CD14-positive monocyte (primary cell): ENCODE measurements around the gene KCNS1. TPM values are rescaled to one million over a fixed set of nuclear protein-coding genes. Genes with fewer than 3 reads are reported as not detected.

ENCODE experiments used
- DNase-seq, 3 donors: peaks; one replicate each; pipeline ENCODE4 v3.0.0-alpha.2; 2011 to 2022
- H2AFZ ChIP-seq: 2 replicates; pipeline ENCODE4 v1.6.0; 2012; ENCODE audit warnings: mild to moderate bottlenecking, low read depth, low read length, inconsistent platforms; ENCODE audit not compliant: insufficient read depth, poor library complexity, severe bottlenecking
- H3K27ac ChIP-seq, 2 donors: 1 replicate in 1 of 2; 2 replicates in 1 of 2; pipeline ENCODE4 v1.5.1; 2012 to 2013; ENCODE audit warnings: low read length in 2 of 2, control low read depth in 1 of 2, inconsistent platforms in 1 of 2, low read depth in 1 of 2, mild to moderate bottlenecking in 1 of 2
- H3K27me3 ChIP-seq, 2 donors: one replicate each; pipeline versions ENCODE4 v1.6.0 to v1.6.1; 2011 to 2013; ENCODE audit warnings: low read length in 2 of 2; ENCODE audit not compliant: control insufficient read depth in 2 of 2, insufficient read depth in 2 of 2
- H3K36me3 ChIP-seq, 2 donors: replicated peaks in 1 of 2; 1 replicate in 1 of 2; 2 replicates in 1 of 2; pipeline versions ENCODE4 v1.5.1 to v1.6.1; 2012 to 2013; ENCODE audit warnings: low read length in 2 of 2, control low read depth in 1 of 2, inconsistent platforms in 1 of 2, mild to moderate bottlenecking in 1 of 2; ENCODE audit not compliant: insufficient read depth in 2 of 2, control insufficient read depth in 1 of 2
- H3K4me1 ChIP-seq, 2 donors: 1 replicate in 1 of 2; 2 replicates in 1 of 2; pipeline versions ENCODE4 v1.5.1 to v1.6.1; 2012 to 2013; ENCODE audit warnings: low read length in 2 of 2, control low read depth in 1 of 2, inconsistent platforms in 1 of 2, mild to moderate bottlenecking in 1 of 2, moderate library complexity in 1 of 2; ENCODE audit not compliant: insufficient read depth in 2 of 2, control insufficient read depth in 1 of 2
- H3K4me2 ChIP-seq: replicated peaks from 2 replicates; pipeline ENCODE3; 2012; ENCODE audit warnings: low read length, moderate library complexity, mild to moderate bottlenecking; ENCODE audit not compliant: poor library complexity, severe bottlenecking; ENCODE audit errors: extremely low read depth
- H3K4me3 ChIP-seq, 3 experiments: fragments of 200-600 bp in 1 of 3; sonication (generic) in 1 of 3; replicated peaks in 1 of 3; 1 replicate in 2 of 3; 2 replicates in 1 of 3; pipeline ENCODE4 v1.5.1; 2011 to 2013; ENCODE audit warnings: low read length in 3 of 3, mild to moderate bottlenecking in 3 of 3, control low read depth in 2 of 3, low read depth in 2 of 3, inconsistent platforms in 1 of 3, moderate library complexity in 1 of 3
- H3K79me2 ChIP-seq: 2 replicates; pipeline ENCODE4 v1.6.0; 2012; ENCODE audit warnings: mild to moderate bottlenecking, control low read depth, inconsistent platforms, low read length, moderate library complexity; ENCODE audit not compliant: insufficient read depth
- H3K9ac ChIP-seq: 2 replicates; pipeline ENCODE4 v1.6.0; 2017; ENCODE audit warnings: low read length, mild to moderate bottlenecking; ENCODE audit not compliant: insufficient read depth, poor library complexity, severe bottlenecking
- H3K9me3 ChIP-seq, 2 donors: replicated peaks in 1 of 2; 1 replicate in 1 of 2; 2 replicates in 1 of 2; pipeline versions ENCODE4 v1.5.1 to v1.6.1; 2012 to 2013; ENCODE audit warnings: low read length in 2 of 2, control low read depth in 1 of 2; ENCODE audit not compliant: control insufficient read depth in 1 of 2, insufficient read depth in 1 of 2
- H4K20me1 ChIP-seq: 2 replicates; pipeline ENCODE4 v1.6.0; 2012; ENCODE audit warnings: mild to moderate bottlenecking, low read length, control low read depth, moderate library complexity; ENCODE audit not compliant: insufficient read depth
- H3K27ac Mint-ChIP-seq, 7 donors: one replicate each; pipeline ENCODE4 v1.8.0; 2020; ENCODE audit warnings: mild to moderate bottlenecking in 7 of 7, mixed read lengths in 7 of 7, moderate library complexity in 6 of 7, inconsistent platforms in 2 of 7
- H3K27me3 Mint-ChIP-seq, 3 donors: one replicate each; pipeline ENCODE4 v1.8.0; 2021 to 2022; ENCODE audit warnings: low read depth in 3 of 3, mild to moderate bottlenecking in 3 of 3, mixed read lengths in 3 of 3, moderate library complexity in 3 of 3, inconsistent platforms in 1 of 3
- H3K36me3 Mint-ChIP-seq, 2 donors: one replicate each; pipeline ENCODE4 v1.8.0; 2020; ENCODE audit warnings: mixed read lengths in 2 of 2, inconsistent platforms in 1 of 2, mild to moderate bottlenecking in 1 of 2
- H3K4me1 Mint-ChIP-seq: one replicate; pipeline ENCODE4 v1.8.0; 2020; ENCODE audit warnings: mild to moderate bottlenecking, mixed read lengths
- H3K4me3 Mint-ChIP-seq, 2 donors: one replicate each; pipeline ENCODE4 v1.8.0; 2020; ENCODE audit warnings: mild to moderate bottlenecking in 2 of 2, mixed read lengths in 2 of 2, moderate library complexity in 1 of 2
- H3K9me3 Mint-ChIP-seq, 7 donors: one replicate each; pipeline ENCODE4 v1.8.0; 2020 to 2022; ENCODE audit warnings: mixed read lengths in 7 of 7, mild to moderate bottlenecking in 6 of 7, moderate library complexity in 6 of 7, inconsistent platforms in 2 of 7
- CTCF ChIP-seq: fragments of 200-600 bp; IDR thresholded peaks from one replicate; pipeline ENCODE4 v1.8.0; 2022; ENCODE audit warnings: antibody characterized with exemption, mild to moderate bottlenecking
- WGBS: methylation state at CpG from one replicate; pipeline ENCODE4 v1.1.5; 2013; ENCODE audit warnings: missing lambda C conversion rate; ENCODE audit not compliant: insufficient coverage; 5-methylcytosine and 5-hydroxymethylcytosine counted together
- intact Hi-C, 2 donors: fragments of 100-400 bp; cut with micrococcal nuclease; formaldehyde crosslinking; loops; one replicate each; pipeline versions ENCODE4 v1.15.0 to v1.15.1; 2023
- polyA plus RNA-seq, 3 donors: library from polyadenylated mRNA; depleted of rRNA in 1 of 3; unstranded in 2 of 3; stranded (reverse) in 1 of 3; fragments of 300-500 nt in 2 of 3; fragments of >200 nt in 1 of 3; fragmentation: Illumina TruSeq in 2 of 3; gene quantifications; 1 replicate in 2 of 3; 2 replicates in 1 of 3; pipeline ENCODE4 v1.2.3, GENCODE V29; 2012 to 2021

KCNS1 gene
- polyA plus RNA-seq, 3 donors: 0.23 TPM; not detected in 2

- Histone ChIP-seq H3K36me3 (no peaks in the 10 kb centered on the region), H3K79me2 (no peaks in the 10 kb centered on the region), H3K9me3 (peaks cover 0 to 24% of the 10 kb centered on the region in 2 donors), H3K4me3 (peak overlapping the region in 1 of 3 experiments; percentile 52), H3K27ac (no peak overlapping the region), H4K20me1 (peaks cover 4% of the 10 kb centered on the region), H3K9ac (no peak overlapping the region), H3K4me2 (peak overlapping the region; percentile 56), H3K27me3 (peaks cover 43 to 51% of the 10 kb centered on the region in 2 donors), H3K4me1 (peaks cover 10 to 20% of the 10 kb centered on the region in 2 donors), H2AFZ (no peak overlapping the region)
- peaks cover 0 to 11% (median 5%) of the 10 kb centered on the region in 7 donors for H3K9me3 Mint-ChIP-seq
- peak; percentile 29 for TF ChIP-seq CTCF
- H3K27ac Mint-ChIP-seq: peak overlapping the region in 1 of 7 donors; percentile 57
- peaks cover 0 to 9% of the 10 kb centered on the region in 2 donors for H3K36me3 Mint-ChIP-seq
- 26% methylated on average over 56 of the region's 56 CpGs for WGBS
- peak overlapping the region; percentile 61 to 85 for H3K4me3 Mint-ChIP-seq
- H3K4me1 Mint-ChIP-seq: peaks cover 19% of the 10 kb centered on the region
- H3K27me3 Mint-ChIP-seq: peaks cover 46 to 59% (median 46%) of the 10 kb centered on the region in 3 donors
- intact Hi-C loops: loop anchor here in 1 of 2 donors (10.0 kb wide), 1 partner anchor 53 kb away; no protein-coding TSS in a partner anchor
- DNase-seq: peak; percentile 29 to 49 (median 30)
These were observed 3.3 kb downstream of the KCNS1 start for GRCh38 chr20:45097485-45098102.

DNA sequence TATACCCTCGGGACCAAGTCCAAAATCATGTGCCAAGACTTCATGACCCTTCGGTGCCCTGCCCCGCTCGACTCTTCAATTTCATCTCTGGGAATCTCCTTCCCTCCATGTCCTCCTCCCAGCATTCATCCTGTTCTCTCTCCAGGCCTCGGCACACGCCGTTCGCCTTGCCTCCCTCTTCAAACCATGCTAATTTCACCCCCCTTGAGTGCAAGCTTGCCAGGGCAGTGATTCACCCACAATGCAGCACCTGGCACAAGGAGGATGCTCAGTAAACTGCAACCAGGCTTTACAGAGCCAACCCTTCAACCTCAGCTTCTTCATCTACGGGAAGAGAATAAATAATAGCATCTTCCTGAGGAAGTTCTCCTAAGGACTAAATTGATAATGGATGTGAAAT lies 4.1 kb downstream of the KCNS1 start:
- Histone ChIP-seq H3K27me3 (peaks cover 43 to 51% of the 10 kb centered on the region in 2 donors), H3K27ac (no peak overlapping the region), H3K4me3 (no peak overlapping the region), H3K4me2 (no peak overlapping the region), H3K79me2 (no peaks in the 10 kb centered on the region), H3K4me1 (peaks cover 10 to 20% of the 10 kb centered on the region in 2 donors), H3K9me3 (peaks cover 0 to 24% of the 10 kb centered on the region in 2 donors), H3K36me3 (no peaks in the 10 kb centered on the region), H4K20me1 (peaks cover 4% of the 10 kb centered on the region), H2AFZ (no peak overlapping the region), H3K9ac (no peak overlapping the region)
- 90% methylated on average over 8 of the region's 9 CpGs for WGBS
- peak overlapping the region in 1 of 2 donors; percentile 29 for H3K4me3 Mint-ChIP-seq
- H3K9me3 Mint-ChIP-seq: peaks cover 0 to 11% (median 5%) of the 10 kb centered on the region in 7 donors
- peaks cover 0 to 9% of the 10 kb centered on the region in 2 donors for H3K36me3 Mint-ChIP-seq
- H3K27ac Mint-ChIP-seq: no peak overlapping the region
- peaks cover 46 to 55% (median 46%) of the 10 kb centered on the region in 3 donors for H3K27me3 Mint-ChIP-seq
- intact Hi-C loops: loop anchor here in 1 of 2 donors (10.0 kb wide), 1 partner anchor 52 kb away; no protein-coding TSS in a partner anchor
- peaks cover 19% of the 10 kb centered on the region for H3K4me1 Mint-ChIP-seq
- no peak for TF ChIP-seq CTCF
- DNase-seq: no peak
